H1 (cell line): ENCODE data around the gene EN2. TPM values are rescaled to one million over a fixed set of nuclear protein-coding genes. Genes with fewer than 3 reads are reported as not detected.

Source experiments
- CTCF ChIA-PET: fragments of 300-600 bp; sonication (Branson Sonifier 250); formaldehyde crosslinking; loops from one replicate; lab custom pipeline; 2021; ENCODE audit not compliant: partially characterized antibody; lab: Charles Lee
- POLR2A ChIA-PET: fragments of 300-600 bp; sonication (Branson Sonifier 250); formaldehyde crosslinking; loops from one replicate; lab custom pipeline; 2021; ENCODE audit warnings: inconsistent platforms; ENCODE audit not compliant: partially characterized antibody; lab: Charles Lee
- DNase-seq, 2 experiments: peaks; one replicate each; pipeline versions ENCODE4 v3.0.0 to v3.0.0-alpha.2; 2010 to 2022; ENCODE audit warnings: low spot score in 2 of 2, low read depth in 1 of 2, mixed read lengths in 1 of 2
- FAIRE-seq: peaks from 2 replicates; lab custom pipeline; 2011; peaks lifted over from hg19 to GRCh38; lab: Jason Lieb, UNC
- H2AFZ ChIP-seq: 2 replicates; pipeline ENCODE4 v1.8.1; 2012; ENCODE audit warnings: low read length, inconsistent platforms
- H2AK5ac ChIP-seq: 2 replicates; pipeline ENCODE4 v1.6.1; 2013; ENCODE audit warnings: low read depth, low read length
- H2BK120ac ChIP-seq: replicated peaks from 2 replicates; pipeline ENCODE3; 2013; ENCODE audit warnings: low read depth, low read length, inconsistent platforms
- H2BK12ac ChIP-seq: 2 replicates; pipeline ENCODE4 v1.6.1; 2013; ENCODE audit warnings: low read depth, low read length
- H2BK15ac ChIP-seq: 2 replicates; pipeline ENCODE4 v1.6.1; 2013; ENCODE audit warnings: low read length
- H2BK20ac ChIP-seq: 2 replicates; pipeline ENCODE4 v1.6.1; 2013; ENCODE audit warnings: low read length
- H2BK5ac ChIP-seq: 2 replicates; pipeline ENCODE4 v1.6.1; 2013; ENCODE audit warnings: low read depth, low read length
- H3K14ac ChIP-seq: 2 replicates; pipeline ENCODE4 v1.6.1; 2013; ENCODE audit warnings: inconsistent platforms; ENCODE audit not compliant: insufficient read length
- H3K18ac ChIP-seq: 2 replicates; pipeline ENCODE4 v1.6.1; 2013; ENCODE audit warnings: low read length; ENCODE audit errors: extremely low read depth
- H3K23ac ChIP-seq: 2 replicates; pipeline ENCODE4 v1.6.1; 2013; ENCODE audit warnings: inconsistent platforms; ENCODE audit not compliant: insufficient read length
- H3K23me2 ChIP-seq: 2 replicates; pipeline ENCODE4 v1.6.1; 2013; ENCODE audit warnings: low read depth, low read length
- H3K27ac ChIP-seq: 2 replicates; pipeline ENCODE4 v1.6.1; 2011; ENCODE audit warnings: low read depth, low read length, inconsistent platforms
- H3K27me3 ChIP-seq, 4 experiments: replicated peaks in 1 of 4; 1 replicate in 1 of 4; 2 replicates in 3 of 4; pipeline versions ENCODE4 v1.6.1 to v1.8.1; 2011 to 2013; ENCODE audit warnings: low read length in 3 of 4, mild to moderate bottlenecking in 3 of 4, inconsistent platforms in 2 of 4, mixed read lengths in 2 of 4, moderate library complexity in 1 of 4; ENCODE audit not compliant: control insufficient read depth in 3 of 4, insufficient read depth in 3 of 4; ENCODE audit errors: extremely low read depth in 1 of 4
- H3K36me3 ChIP-seq, 4 experiments: 2 replicates each; pipeline versions ENCODE4 v1.6.1 to v1.8.1; 2011 to 2013; ENCODE audit warnings: mild to moderate bottlenecking in 4 of 4, low read length in 3 of 4, moderate library complexity in 2 of 4, control low read depth in 1 of 4, inconsistent platforms in 1 of 4; ENCODE audit not compliant: insufficient read depth in 4 of 4, control insufficient read depth in 2 of 4
- H3K4ac ChIP-seq: replicated peaks from 2 replicates; pipeline ENCODE3; 2013; ENCODE audit warnings: low read length, low read depth, mixed read lengths, inconsistent platforms; ENCODE audit not compliant: insufficient read length
- H3K4me1 ChIP-seq, 4 experiments: replicated peaks in 1 of 4; 1 replicate in 1 of 4; 2 replicates in 3 of 4; pipeline versions ENCODE4 v1.6.1 to v1.8.1; 2011 to 2013; ENCODE audit warnings: low read length in 3 of 4, inconsistent platforms in 2 of 4, mixed read lengths in 1 of 4; ENCODE audit not compliant: insufficient read depth in 4 of 4, control insufficient read depth in 3 of 4
- H3K4me2 ChIP-seq, 2 experiments: 2 replicates each; pipeline versions ENCODE4 v1.6.1 to v1.8.1; 2011 to 2013; ENCODE audit warnings: low read depth in 2 of 2, low read length in 2 of 2, control low read depth in 1 of 2, inconsistent platforms in 1 of 2, mild to moderate bottlenecking in 1 of 2; ENCODE audit not compliant: insufficient read depth in 1 of 2
- H3K4me3 ChIP-seq, 4 experiments: fragments of 200-600, 300-600 bp in 1 of 4; sonication (generic), shearing (Covaris generic), sonication (Bioruptor Twin) in 1 of 4; 2 replicates each; pipeline versions ENCODE4 v1.5.1 to v1.8.1; 2011 to 2016; ENCODE audit warnings: low read length in 4 of 4, low read depth in 3 of 4, control low read depth in 2 of 4, inconsistent platforms in 2 of 4, mild to moderate bottlenecking in 2 of 4, mixed read lengths in 1 of 4, moderate library complexity in 1 of 4; ENCODE audit not compliant: insufficient read depth in 2 of 4; ENCODE audit errors: extremely low read depth in 1 of 4
- H3K56ac ChIP-seq: replicated peaks from 2 replicates; pipeline ENCODE3; 2013; ENCODE audit warnings: low read depth, mild to moderate bottlenecking, mixed read lengths, low read length, inconsistent platforms; ENCODE audit not compliant: insufficient read length
- H3K79me1 ChIP-seq: 2 replicates; pipeline ENCODE4 v1.6.1; 2013; ENCODE audit warnings: low read depth, low read length, control low read depth
- H3K79me2 ChIP-seq, 2 experiments: 2 replicates each; pipeline versions ENCODE4 v1.6.1 to v1.8.1; 2012 to 2013; ENCODE audit warnings: low read length in 2 of 2, mild to moderate bottlenecking in 2 of 2, inconsistent platforms in 1 of 2; ENCODE audit not compliant: insufficient read depth in 2 of 2, control insufficient read depth in 1 of 2
- H3K9ac ChIP-seq, 4 experiments: replicated peaks in 1 of 4; 1 replicate in 1 of 4; 2 replicates in 3 of 4; pipeline versions ENCODE4 v1.6.1 to v1.8.1; 2011 to 2013; ENCODE audit warnings: low read depth in 3 of 4, low read length in 3 of 4, control low read depth in 2 of 4, mild to moderate bottlenecking in 2 of 4, moderate library complexity in 2 of 4, inconsistent platforms in 1 of 4; ENCODE audit errors: extremely low read depth in 1 of 4
- H3K9me3 ChIP-seq, 2 experiments: 2 replicates each; pipeline versions ENCODE4 v1.6.1 to v1.8.1; 2012 to 2013; ENCODE audit warnings: mild to moderate bottlenecking in 2 of 2, moderate library complexity in 2 of 2, control low read depth in 1 of 2, inconsistent platforms in 1 of 2, low read depth in 1 of 2, low read length in 1 of 2, mixed read lengths in 1 of 2; ENCODE audit not compliant: insufficient read depth in 2 of 2
- H4K20me1 ChIP-seq, 2 experiments: replicated peaks in 1 of 2; 2 replicates each; pipeline versions ENCODE3 to v1.8.1; 2011 to 2013; ENCODE audit warnings: inconsistent platforms in 2 of 2, low read length in 2 of 2, mild to moderate bottlenecking in 1 of 2; ENCODE audit not compliant: insufficient read depth in 2 of 2, control insufficient read depth in 1 of 2
- H4K5ac ChIP-seq: 2 replicates; pipeline ENCODE4 v1.6.1; 2013; ENCODE audit warnings: low read length, low read depth, mixed read lengths, inconsistent platforms; ENCODE audit not compliant: insufficient read length
- H4K8ac ChIP-seq: 2 replicates; pipeline ENCODE4 v1.8.0; 2013; ENCODE audit warnings: mild to moderate bottlenecking, moderate library complexity, low read length, inconsistent platforms; ENCODE audit not compliant: insufficient read depth; ENCODE audit errors: extremely low read depth
- H4K91ac ChIP-seq: replicated peaks from 2 replicates; pipeline ENCODE3; 2013; ENCODE audit warnings: low read length, mixed read lengths, inconsistent platforms; ENCODE audit not compliant: insufficient read length
- BRCA1 ChIP-seq: IDR thresholded peaks from 2 replicates; pipeline ENCODE4 v1.6.1; 2012; ENCODE audit warnings: low read depth, low read length, improper control_type of control experiment
- CHD2 ChIP-seq: IDR thresholded peaks from 2 replicates; pipeline ENCODE4 v1.6.1; 2012; ENCODE audit warnings: low read length, improper control_type of control experiment
- CREB1 ChIP-seq: IDR thresholded peaks from 2 replicates; pipeline ENCODE4 v1.6.1; 2012; ENCODE audit warnings: inconsistent platforms
- KDM4A ChIP-seq: IDR thresholded peaks from one replicate; pipeline ENCODE4 v1.7.1; 2012; ENCODE audit warnings: low read depth, mild to moderate bottlenecking, moderate library complexity, low read length, inconsistent platforms; ENCODE audit not compliant: severe bottlenecking
- NANOG ChIP-seq: IDR thresholded peaks from 2 replicates; pipeline ENCODE4 v1.6.1; 2011; ENCODE audit warnings: low read length, low read depth, mild to moderate bottlenecking, inconsistent platforms; ENCODE audit not compliant: insufficient read depth, poor library complexity, severe bottlenecking
- RAD21 ChIP-seq, 2 experiments: IDR thresholded peaks in 1 of 2; conservative IDR thresholded peaks in 1 of 2; 2 replicates each; pipeline ENCODE4 v1.6.1; 2011; ENCODE audit warnings: low read depth in 2 of 2, low read length in 2 of 2, improper control_type of control experiment in 1 of 2, inconsistent platforms in 1 of 2, mild to moderate bottlenecking in 1 of 2, moderate library complexity in 1 of 2
- RFX5 ChIP-seq: IDR thresholded peaks from 2 replicates; pipeline ENCODE4 v1.6.1; 2011; ENCODE audit warnings: low read depth, low read length, improper control_type of control experiment, borderline replicate concordance
- SIN3A ChIP-seq, 2 experiments: IDR thresholded peaks in 1 of 2; conservative IDR thresholded peaks in 1 of 2; 2 replicates each; pipeline ENCODE4 v1.6.1; 2011 to 2012; ENCODE audit warnings: low read length in 2 of 2, improper control_type of control experiment in 1 of 2, low read depth in 1 of 2, mild to moderate bottlenecking in 1 of 2
- SP1 ChIP-seq: IDR thresholded peaks from 2 replicates; pipeline ENCODE4 v1.6.1; 2011; ENCODE audit warnings: low read depth, low read length
- TEAD4 ChIP-seq: IDR thresholded peaks from 2 replicates; pipeline ENCODE4 v1.6.1; 2012; ENCODE audit warnings: low read depth, low read length, inconsistent platforms, mixed read lengths
- ZNF274 ChIP-seq: IDR thresholded peaks from 2 replicates; pipeline ENCODE4 v1.7.0; 2012; ENCODE audit warnings: low read length, borderline replicate concordance; ENCODE audit errors: extremely low read depth
- WGBS, 2 experiments: shearing (Covaris generic) in 1 of 2; methylation state at CpG; one replicate each; pipeline versions ENCODE4 v1.1.6 to v1.1.7; 2013 to 2015; ENCODE audit warnings: low lambda C conversion rate in 2 of 2, mixed read lengths in 2 of 2, inconsistent platforms in 1 of 2, low coverage in 1 of 2, missing lambda C conversion rate in 1 of 2; ENCODE audit not compliant: insufficient replicate concordance in 2 of 2, insufficient coverage in 1 of 2, insufficient read length in 1 of 2; ENCODE audit errors: extremely low coverage in 1 of 2, missing lambda C conversion rate in 1 of 2; 5-methylcytosine and 5-hydroxymethylcytosine counted together
- polyA plus RNA-seq, 7 experiments: library from polyadenylated mRNA; depleted of rRNA in 3 of 7; stranded (reverse) in 5 of 7; unstranded in 2 of 7; fragments of >200 nt in 5 of 7; fragments of 200-250 nt in 2 of 7; gene quantifications; 1 replicate in 5 of 7; 2 replicates in 1 of 7; 4 replicates in 1 of 7; pipeline versions ENCODE4 v1.2.1 to v1.2.3, GENCODE V29; 2011 to 2013; ENCODE audit warnings: missing spikeins in 2 of 7, mixed read lengths in 2 of 7
- total RNA-seq: library from RNA; stranded (reverse); fragmentation: NEBNext Ultra II Directional; extraction: Animal tissue kit (Norgen Biotek cat#: 25700); gene quantifications from 2 replicates; pipeline ENCODE4 v1.2.1, GENCODE V29; 2021

Gene EN2
- total and polyA plus RNA-seq, 2 of the 8 experiments (the other 6 are each of a cell fraction or from before 2014, with no cell fraction given) = not detected

GRCh38 chr7:155467846-155468784, 10.2 kb downstream of the EN2 start:
- no peak overlapping the region for H2BK20ac ChIP-seq
- no peak overlapping the region for H3K14ac ChIP-seq
- no peaks in the 10 kb centered on the region for H3K79me1 ChIP-seq
- no peak overlapping the region for H3K27ac ChIP-seq
- H3K79me2 ChIP-seq = no peaks in the 10 kb centered on the region
- peaks cover 17 to 31% of the 10 kb centered on the region in 2 experiments for H4K20me1 ChIP-seq
- peaks cover 96 to 100% (median 99%) of the 10 kb centered on the region in 4 experiments for H3K27me3 ChIP-seq
- peak overlapping the region; percentile 53 to 70 for H3K4me2 ChIP-seq
- H2AK5ac ChIP-seq = no peak overlapping the region
- H2BK12ac ChIP-seq = no peak overlapping the region
- no peak overlapping the region for H2BK15ac ChIP-seq
- H4K8ac ChIP-seq = no peak overlapping the region
- H2BK5ac ChIP-seq = no peak overlapping the region
- DNase-seq (peak in 1 of 2 experiments; percentile 82), FAIRE-seq (no peak)
- H3K9me3 ChIP-seq = no peaks in the 10 kb centered on the region
- no peak overlapping the region for H3K9ac ChIP-seq
- H3K56ac ChIP-seq = no peak overlapping the region
- H3K4me1 ChIP-seq = peaks cover 5 to 31% (median 13%) of the 10 kb centered on the region in 4 experiments; a peak in 6 of 7 replicates
- no peak overlapping the region for H2BK120ac ChIP-seq
- 1% methylated on average over 33 of the region's 70 CpGs; no CpG with 5 or more reads in 1 of the 2 experiments for WGBS, 2 experiments
- no peak overlapping the region for H3K23ac ChIP-seq
- no peak overlapping the region for H4K91ac ChIP-seq
- peaks cover 4% of the 10 kb centered on the region; the same call in 1 of the 2 replicates for H3K23me2 ChIP-seq
- peak overlapping the region in 3 of 4 experiments; percentile 30 to 57 (median 34); a peak in 7 of 8 replicates for H3K4me3 ChIP-seq
- no peaks in the 10 kb centered on the region for H3K36me3 ChIP-seq
- H2AFZ ChIP-seq = no peak overlapping the region
- ChIA-PET POLR2A (no interaction called here), CTCF (interaction anchor here (0.8 to 1.0 kb wide), 3 partner anchors 28 to 89 kb away, joined by 3 to 5 read pairs (median 3); no protein-coding TSS in a partner anchor)
- no peak overlapping the region for H4K5ac ChIP-seq
- H3K18ac ChIP-seq = no peak overlapping the region
- no peak overlapping the region for H3K4ac ChIP-seq
- TF ChIP-seq SP1 (no peak), SIN3A (conservative IDR thresholded peaks at IDR 0.05 in 1 of 2, IDR thresholded peaks at IDR 0.05 in 1 of 2; ENCODE audit: low read depth in 1 of 2, low read length in 2 of 2) (peak in 1 of 2 experiments; percentile 27; a peak in 1 of 4 replicates), NANOG (no peak), RAD21 (IDR thresholded peaks at IDR 0.05 in 1 of 2, conservative IDR thresholded peaks at IDR 0.05 in 1 of 2; ENCODE audit: low read depth in 2 of 2, low read length in 2 of 2) (no peak), KDM4A (peak; percentile 64), CREB1 (no peak), RFX5 (no peak), ZNF274 (no peak), CHD2 (no peak), BRCA1 (no peak), TEAD4 (no peak)
